HG03565 (cell line): ENCODE measurements around the gene RAB1B.
A peak's percentile ranks its signal among the peaks of the same experiment; 100 is the strongest.

Source experiments
- ATAC-seq: cut with Tn5 transposase; IDR thresholded peaks from one replicate; pipeline ENCODE4 v1.9.1; 2021; ENCODE audit warnings: mild to moderate bottlenecking, moderate library complexity; ENCODE audit not compliant: unreplicated experiment

The RAB1B gene

GRCh38 chr11:66282468-66283455 lies 14.3 kb downstream of the RAB1B start:
- ATAC-seq, result peak; percentile 67

- no peak for ATAC-seq
Observed at GRCh38 chr11:66283461-66284105, 15.1 kb downstream of the RAB1B start.

DNA sequence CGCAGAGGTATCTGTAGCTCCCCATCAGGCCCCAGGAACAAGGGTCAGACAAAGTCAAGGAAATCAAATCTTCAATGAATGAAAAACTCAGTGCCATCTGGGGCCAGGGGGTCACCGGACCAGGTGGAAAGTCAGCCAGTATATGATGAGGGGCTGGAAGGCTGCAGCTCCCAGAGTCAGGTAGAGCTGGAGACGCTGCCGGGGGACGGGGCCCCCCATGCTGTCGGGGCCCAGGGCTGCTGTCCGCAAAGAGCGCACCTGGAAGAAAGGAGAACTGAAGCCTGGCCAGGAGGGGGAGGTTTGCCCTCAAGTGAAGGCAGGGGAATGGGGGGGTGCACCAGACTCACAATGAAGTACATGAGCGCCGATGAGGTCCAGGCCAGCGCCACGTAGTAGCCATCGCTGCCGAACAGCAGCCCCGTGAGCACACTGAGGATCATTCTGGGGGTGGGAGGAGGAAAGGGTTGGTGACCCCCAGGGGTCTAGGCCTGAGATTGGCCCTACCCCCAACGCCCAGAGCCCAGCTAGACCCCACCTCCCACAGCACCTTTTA lies 16.2 kb downstream of the RAB1B start:
- ATAC-seq, result no peak

DNA sequence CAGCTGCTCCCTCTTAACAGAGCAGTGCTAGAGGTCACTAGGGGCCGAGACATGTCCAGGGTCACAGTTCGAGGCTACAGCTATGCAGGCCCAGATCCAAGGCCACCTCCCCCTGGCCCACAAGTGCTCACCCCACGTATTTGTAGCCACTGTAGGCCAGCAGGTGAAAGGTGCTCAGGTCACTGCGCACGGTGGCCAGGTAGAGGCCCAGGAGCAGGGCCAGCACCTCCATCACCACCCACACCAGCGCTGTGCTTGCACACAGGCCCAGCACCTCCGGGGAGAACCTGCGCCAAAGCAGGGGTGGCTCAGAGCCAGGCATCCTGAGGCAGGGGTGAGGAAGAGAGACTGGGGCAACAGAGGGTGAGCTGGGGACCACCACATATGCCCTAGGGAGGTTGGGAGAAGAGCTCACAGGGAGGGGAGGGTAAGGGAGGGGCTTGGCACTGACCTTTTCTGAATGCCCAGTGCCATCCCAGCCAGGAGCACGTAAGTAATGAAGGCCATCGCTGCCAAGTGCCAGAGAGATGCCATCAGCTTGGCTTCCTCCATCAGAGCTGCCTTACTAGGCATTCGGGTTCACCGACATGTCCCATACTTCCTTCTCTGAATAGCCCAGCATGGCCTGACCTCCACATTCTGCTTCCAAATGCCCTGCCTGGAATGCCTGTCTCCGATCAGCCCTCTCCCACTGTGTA lies 17.0 kb downstream of the RAB1B start:
- ATAC-seq, result no peak

DNA sequence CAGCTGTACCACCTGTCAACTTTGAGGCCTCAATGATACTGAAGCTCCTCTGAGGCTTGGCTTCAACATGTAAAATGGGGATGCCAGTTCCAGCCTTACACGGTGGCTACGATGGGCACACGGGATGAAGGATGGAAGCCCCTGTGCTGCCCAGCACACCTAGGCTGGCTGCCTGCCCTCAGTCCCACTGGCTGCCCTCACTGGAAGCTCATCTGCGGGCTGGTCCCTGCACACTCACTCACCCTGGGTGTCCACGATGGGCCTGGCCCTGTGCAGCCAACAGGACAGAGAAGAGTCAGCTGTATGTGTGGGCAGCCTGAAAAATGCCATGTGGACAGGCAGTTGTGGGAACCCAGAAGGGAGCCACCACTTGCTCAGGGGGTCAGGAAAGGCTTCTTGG lies 18.3 kb downstream of the RAB1B start:
- ATAC-seq, result no peak

DNA sequence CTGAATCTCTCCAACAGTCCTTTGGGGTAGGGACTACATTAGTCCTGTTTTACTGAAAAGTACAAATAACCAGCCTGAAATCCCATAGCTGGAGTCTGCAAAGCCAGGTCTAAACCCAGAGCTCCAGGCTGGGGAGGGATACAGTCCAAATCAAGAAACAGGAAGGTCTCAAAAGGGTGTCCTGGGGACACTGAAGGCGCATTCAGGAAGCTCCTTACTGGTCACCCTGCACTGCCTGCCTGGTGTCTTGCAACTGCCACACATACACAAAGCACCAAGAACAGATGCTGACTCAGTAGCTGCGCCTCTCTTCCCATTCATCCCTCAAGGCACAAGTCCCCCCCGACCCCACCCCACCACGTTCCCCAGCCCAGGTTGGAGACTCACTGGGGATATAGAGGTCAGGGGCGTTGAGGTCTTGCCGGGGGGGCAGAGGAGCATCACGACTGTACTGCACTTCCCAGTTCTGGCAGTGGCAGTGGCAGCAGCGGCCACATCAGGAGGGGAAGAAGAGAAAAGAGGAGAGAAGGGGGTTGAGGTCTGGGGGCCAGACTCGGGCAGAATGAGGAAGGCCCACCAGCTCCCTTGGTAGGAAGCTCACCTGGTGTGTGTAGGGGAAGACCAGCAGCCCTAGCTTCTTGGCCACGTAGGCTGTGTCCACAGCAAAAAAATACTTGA lies 18.9 kb downstream of the RAB1B start:
- ATAC-seq, result no peak

GRCh38 chr11:66287889-66288670 lies 19.6 kb downstream of the RAB1B start:
- no peak for ATAC-seq

GRCh38 chr11:66288671-66289547 lies 20.5 kb downstream of the RAB1B start, which contains the start of gene YIF1A:
YIF1A (minus strand) TSS chr11:66289143; CDS start chr11:66288985, 158 bp downstream.
- ATAC-seq, result peak; percentile 78

DNA sequence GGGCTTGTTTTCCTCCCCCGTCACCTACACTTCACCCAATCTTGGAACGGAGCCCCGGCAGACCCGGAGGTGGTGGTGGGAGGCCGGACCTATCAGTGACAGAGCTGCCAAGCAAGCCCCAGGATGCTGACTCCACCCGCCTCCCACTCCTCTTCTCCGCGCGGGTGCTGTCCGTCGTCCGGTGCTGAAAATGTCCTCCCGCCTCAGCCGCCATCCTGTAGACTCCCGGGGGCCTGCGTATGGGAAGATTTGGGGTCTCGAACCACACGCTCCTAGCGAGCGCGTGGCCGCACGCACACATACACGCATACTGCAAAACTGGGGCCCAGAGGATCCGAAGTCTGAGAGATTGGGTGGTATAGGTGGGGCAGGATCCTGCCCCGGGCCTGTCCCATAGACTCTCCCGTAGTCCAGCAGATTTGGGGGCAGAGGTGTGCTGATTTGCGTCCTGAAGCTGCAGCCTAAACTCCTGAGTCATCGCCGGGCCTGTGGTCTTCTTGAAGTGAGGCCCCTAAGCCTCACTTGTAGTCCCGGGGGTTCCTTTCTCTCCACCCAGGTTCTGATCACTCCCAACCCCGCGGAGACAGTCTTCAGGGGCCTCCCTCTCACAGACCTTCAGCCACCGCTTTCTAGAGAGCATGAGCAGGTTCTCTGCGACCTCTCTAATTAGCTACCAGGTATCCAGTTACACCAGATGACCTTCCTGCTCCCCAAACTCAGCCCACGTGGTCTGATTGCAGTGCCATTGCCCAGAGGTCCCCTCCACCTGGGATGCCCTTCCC lies 21.3 kb downstream of the RAB1B start:
- peak; percentile 19 for ATAC-seq

- no peak for ATAC-seq
Observed at GRCh38 chr11:66290330-66290621, 21.8 kb downstream of the RAB1B start.

- ATAC-seq, result no peak
Observed at GRCh38 chr11:66291303-66291705, 22.9 kb downstream of the RAB1B start.

DNA sequence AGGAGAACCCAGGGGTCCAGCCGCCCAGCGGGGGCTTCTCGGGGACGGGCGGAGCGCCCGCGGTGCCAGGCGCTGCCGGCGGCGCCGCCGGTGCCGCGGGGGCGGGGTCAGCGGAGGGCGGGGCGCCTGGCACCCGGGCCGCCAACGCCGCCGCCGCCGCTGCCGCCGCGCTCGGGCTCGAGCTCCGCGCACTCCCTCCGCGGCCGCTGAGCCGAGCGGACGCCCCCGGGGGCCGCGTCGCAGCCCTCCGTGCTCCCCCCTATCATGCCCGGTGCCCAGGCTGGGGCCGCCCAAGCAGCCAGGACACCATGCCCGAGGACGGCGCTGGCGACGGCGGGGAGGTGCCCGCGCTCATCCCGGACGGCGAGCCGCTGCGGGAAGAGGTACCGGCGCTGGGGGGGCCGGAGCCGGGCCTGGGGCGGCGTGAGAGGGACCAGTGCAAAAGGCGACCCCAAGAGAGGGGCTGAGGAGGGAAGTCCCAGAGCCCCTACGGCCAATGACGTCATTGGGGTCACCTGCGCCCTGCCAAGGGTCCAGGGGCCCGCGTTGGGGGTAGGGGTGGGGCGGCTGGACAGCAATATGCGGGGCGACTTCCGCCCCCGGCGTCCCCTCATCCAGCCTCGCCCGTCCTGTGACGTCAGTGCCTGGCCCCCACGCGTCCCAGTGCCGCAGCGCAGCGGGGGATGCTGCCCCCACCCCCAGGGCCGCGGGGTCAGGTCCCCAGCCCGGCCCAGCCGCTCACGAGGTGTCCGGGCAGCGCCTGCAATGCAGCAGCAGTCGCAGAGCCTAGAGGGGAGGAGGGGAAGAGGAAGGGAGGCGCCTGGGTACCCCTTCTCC lies 23.5 kb downstream of the RAB1B start, which contains the start of gene TMEM151A:
TMEM151A (plus strand) TSS at position 189 of the 837 bp plus-strand sequence; CDS start at position 309, 120 bp downstream.
- no peak for ATAC-seq

- no peak for ATAC-seq
Observed at GRCh38 chr11:66292543-66293332, 24.3 kb downstream of the RAB1B start.

GRCh38 chr11:66293352-66293751 lies 24.9 kb downstream of the RAB1B start:
- ATAC-seq, result no peak

DNA sequence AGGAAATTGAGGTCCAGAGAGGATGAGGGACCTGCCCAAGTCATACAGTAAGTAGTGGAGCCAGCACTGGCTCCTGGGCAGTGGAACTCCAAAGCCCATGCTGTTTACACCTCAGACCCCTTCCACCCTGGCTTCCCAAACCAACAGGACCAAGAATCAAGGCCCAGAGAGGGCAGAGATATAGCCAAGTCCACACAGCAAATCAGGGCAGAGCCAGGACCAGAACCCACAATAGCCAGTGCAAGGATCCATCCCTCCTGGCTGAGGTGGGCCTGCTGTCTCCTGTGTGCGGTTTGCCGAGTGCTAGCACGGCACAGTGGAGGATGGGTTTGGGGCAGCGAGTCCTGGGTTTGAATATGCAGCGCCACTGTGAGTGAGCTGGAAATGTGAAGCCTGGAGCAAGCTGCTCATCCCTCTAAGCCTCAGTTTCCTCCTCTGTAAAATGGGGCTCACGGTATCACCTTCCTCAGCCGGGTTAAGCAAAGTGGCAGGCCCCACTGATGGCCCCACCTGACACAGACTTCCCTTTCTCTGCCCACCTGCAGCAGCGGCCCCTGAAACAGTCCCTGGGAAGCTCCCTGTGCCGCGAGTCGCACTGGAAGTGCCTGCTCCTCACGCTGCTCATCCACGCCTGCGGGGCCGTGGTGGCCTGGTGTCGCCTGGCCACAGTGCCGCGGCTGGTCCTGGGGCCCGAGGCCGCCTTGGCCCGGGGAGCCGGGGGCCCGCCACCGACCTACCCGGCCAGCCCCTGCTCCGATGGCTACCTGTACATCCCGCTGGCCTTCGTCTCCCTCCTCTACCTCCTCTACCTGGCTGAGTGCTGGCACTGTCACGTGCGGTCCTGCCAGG lies 25.6 kb downstream of the RAB1B start:
- no peak for ATAC-seq
